HG02840 (cell line): Measurements from ENCODE around the gene SHF.
"Not testable (repeated sequence)": the region's sequence is repeated elsewhere in the genome, so short reads cannot be mapped to it uniquely, and the experiment has no call there.

Experiments
- ATAC-seq: cut with Tn5 transposase; IDR thresholded peaks from one replicate; pipeline ENCODE4 v1.9.1; 2021; ENCODE audit warnings: mild to moderate bottlenecking, moderate library complexity, moderate number of reproducible peaks; ENCODE audit not compliant: unreplicated experiment, low FRiP score

The SHF gene

GRCh38 chr15:45187894-45188830, at the start of gene SHF:
Gene SHF (minus strand): TSS chr15:45187966. CDS start chr15:45187951, 15 bp downstream.
- no peak for ATAC-seq

- ATAC-seq = not testable (repeated sequence)
Observed at GRCh38 chr15:45236806-45237205, 49.0 kb upstream of the SHF start.

GRCh38 chr15:45234562-45235235, 46.9 kb upstream of the SHF start:
- ATAC-seq = no peak

- no peak for ATAC-seq
Observed at GRCh38 chr15:45231864-45232562, 44.2 kb upstream of the SHF start.

- ATAC-seq = no peak
Observed at GRCh38 chr15:45231132-45231531, 43.4 kb upstream of the SHF start.

GRCh38 chr15:45230245-45230965, 42.6 kb upstream of the SHF start:
- ATAC-seq = no peak

- no peak for ATAC-seq
Observed at GRCh38 chr15:45228931-45229330, 41.2 kb upstream of the SHF start.

GRCh38 chr15:45225506-45226273, 37.9 kb upstream of the SHF start:
- ATAC-seq = no peak

- ATAC-seq = no peak
Observed at GRCh38 chr15:45224621-45225217, 37.0 kb upstream of the SHF start.

- no peak for ATAC-seq
Observed at GRCh38 chr15:45221967-45222366, 34.2 kb upstream of the SHF start.

GRCh38 chr15:45221053-45221599, 33.4 kb upstream of the SHF start:
- no peak for ATAC-seq

GRCh38 chr15:45212493-45212892, 24.7 kb upstream of the SHF start:
- no peak for ATAC-seq

GRCh38 chr15:45205192-45205591, 17.4 kb upstream of the SHF start:
- ATAC-seq = no peak

GRCh38 chr15:45203182-45203581, 15.4 kb upstream of the SHF start:
- no peak for ATAC-seq

- ATAC-seq = no peak
Observed at GRCh38 chr15:45201869-45202268, 14.1 kb upstream of the SHF start.

- ATAC-seq = no peak
Observed at GRCh38 chr15:45201557-45201859, 13.7 kb upstream of the SHF start.

GRCh38 chr15:45200799-45201556, 13.2 kb upstream of the SHF start:
- ATAC-seq = no peak

GRCh38 chr15:45200001-45200798, 12.4 kb upstream of the SHF start:
- peak; percentile 46 for ATAC-seq
